ENCODE data around the gene SKI. TPM values are rescaled to one million over a fixed set of nuclear protein-coding genes. Genes with fewer than 3 reads are reported as not detected.
"Not testable (repeated sequence)": the region's sequence is repeated elsewhere in the genome, so short reads cannot be mapped to it uniquely, and the experiment has no call there.

Gene SKI
- total RNA-seq, 2 experiments from 2014 or later: 4.7 to 11.7 TPM

GRCh38 chr1:2331200-2331544 lies 103.1 kb downstream of the SKI start:
- Histone ChIP-seq H3K27ac (ENCODE audit: low read depth, low read length, poor library complexity, severe bottlenecking) (no peak overlapping the region), H3K4me2 (ENCODE audit: low read length) (no peak overlapping the region), H3K79me2 (ENCODE audit: insufficient read depth, low read depth, low read length) (no peaks in the 10 kb centered on the region), H3K9me2 (ENCODE audit: insufficient read depth, low read length) (no peaks in the 10 kb centered on the region), H3K4me3 (ENCODE audit: low read depth, low read length, poor library complexity, severe bottlenecking) (no peak overlapping the region), H3K9me3 (ENCODE audit: low read length) (no peaks in the 10 kb centered on the region), H3K36me3 (ENCODE audit: insufficient read depth, low read length) (no peaks in the 10 kb centered on the region), H3K4me1 (ENCODE audit: insufficient read depth, low read length, poor library complexity, severe bottlenecking) (no peaks in the 10 kb centered on the region), H4K20me1 (ENCODE audit: insufficient read depth, low read length) (no peaks in the 10 kb centered on the region), H2AFZ (ENCODE audit: low read length) (no peak overlapping the region)
- no peak for TF ChIP-seq CTCF (conservative IDR thresholded peaks at IDR 0.05; ENCODE audit: low read length)
- no peak for TF ChIP-seq EZH2phosphoT487 (IDR thresholded peaks at IDR 0.05; ENCODE audit: borderline replicate concordance, low read depth, low read length)
- CTCF ChIA-PET (ENCODE audit: unreplicated experiment): no interaction called here
- BruUV-seq (replicated peaks): no TSS peak
- intact Hi-C loops (cut with micrococcal nuclease; ENCODE audit: unreplicated experiment): no loop called here
- no peak for DNase-seq (ENCODE audit: low spot score)
- POLR2A ChIA-PET: no interaction called here

- intact Hi-C loops (cut with micrococcal nuclease; ENCODE audit: unreplicated experiment); DNase-seq (ENCODE audit: low spot score); CTCF ChIA-PET (ENCODE audit: unreplicated experiment); H3K9me3 ChIP-seq (ENCODE audit: low read length); POLR2A ChIA-PET; H2AFZ ChIP-seq (ENCODE audit: low read length); H3K27ac ChIP-seq (ENCODE audit: low read depth, low read length, poor library complexity, severe bottlenecking); H3K79me2 ChIP-seq (ENCODE audit: insufficient read depth, low read depth, low read length); H4K20me1 ChIP-seq (ENCODE audit: insufficient read depth, low read length); H3K4me1 ChIP-seq (ENCODE audit: insufficient read depth, low read length, poor library complexity, severe bottlenecking); H3K4me3 ChIP-seq (ENCODE audit: low read depth, low read length, poor library complexity, severe bottlenecking); H3K9me2 ChIP-seq (ENCODE audit: insufficient read depth, low read length); BruUV-seq (replicated peaks); H3K4me2 ChIP-seq (ENCODE audit: low read length); H3K36me3 ChIP-seq (ENCODE audit: insufficient read depth, low read length): not testable (repeated sequence)
These were observed 103.5 kb downstream of the SKI start for GRCh38 chr1:2331580-2331979.

GRCh38 chr1:2334366-2334765 lies 106.2 kb downstream of the SKI start:
- intact Hi-C loops (cut with micrococcal nuclease; ENCODE audit: unreplicated experiment): no loop called here
- CTCF ChIA-PET (ENCODE audit: unreplicated experiment): no interaction called here
- POLR2A ChIA-PET: no interaction called here

More at GRCh38 chr1:2334366-2334765, 106.2 kb downstream of the SKI start:
- H4K20me1 ChIP-seq (ENCODE audit: insufficient read depth, low read length): no peaks in the 10 kb centered on the region
- no peak overlapping the region for H3K4me2 ChIP-seq (ENCODE audit: low read length)
- no peak overlapping the region for H3K27ac ChIP-seq (ENCODE audit: low read depth, low read length, poor library complexity, severe bottlenecking)
- TF ChIP-seq EZH2phosphoT487 (IDR thresholded peaks at IDR 0.05; ENCODE audit: borderline replicate concordance, low read depth, low read length): no peak
- TF ChIP-seq CTCF (conservative IDR thresholded peaks at IDR 0.05; ENCODE audit: low read length): no peak
- BruUV-seq (replicated peaks): no TSS peak
- no peaks in the 10 kb centered on the region for H3K36me3 ChIP-seq (ENCODE audit: insufficient read depth, low read length)
- H3K4me1 ChIP-seq (ENCODE audit: insufficient read depth, low read length, poor library complexity, severe bottlenecking): no peaks in the 10 kb centered on the region
- H3K9me2 ChIP-seq (ENCODE audit: insufficient read depth, low read length): no peaks in the 10 kb centered on the region
- no peaks in the 10 kb centered on the region for H3K9me3 ChIP-seq (ENCODE audit: low read length)
- H3K4me3 ChIP-seq (ENCODE audit: low read depth, low read length, poor library complexity, severe bottlenecking): no peak overlapping the region
- H2AFZ ChIP-seq (ENCODE audit: low read length): no peak overlapping the region
- H3K79me2 ChIP-seq (ENCODE audit: insufficient read depth, low read depth, low read length): no peaks in the 10 kb centered on the region
- no peak for DNase-seq (ENCODE audit: low spot score)

Data from OCI-LY7 (cell line).